GM12878 (cell line): Measurements from ENCODE around the gene SHISA3. TPM values are rescaled to one million over a fixed set of nuclear protein-coding genes. Genes with fewer than 3 reads are reported as not detected.

Source experiments
- ATAC-seq: fragments of 200-7000 bp; cut with Tn5 transposase; 3 replicates; pipeline ENCODE4 v1.9.1; 2020; ENCODE audit warnings: mild to moderate bottlenecking, moderate library complexity
- BruUV-seq: library from RNA; stranded (reverse); fragments of 400-500 nt; replicated peaks from 2 replicates; lab custom pipeline; 2021; lab: Mats Ljungman, UMichigan
- CTCF ChIA-PET: fragments of 300-600 bp; sonication (Branson Sonifier 250); formaldehyde crosslinking; extraction: SDS; loops from one replicate; lab custom pipeline; 2021; ENCODE audit warnings: inconsistent platforms; lab: Yijun Ruan, JAX
- POLR2A ChIA-PET: fragments of 350-600 bp; formaldehyde crosslinking; extraction: SDS; loops from one replicate; lab custom pipeline; 2021; ENCODE audit warnings: inconsistent platforms; lab: Charles Lee
- RAD21 ChIA-PET: fragments of 300-600 bp; sonication (Branson Sonifier 250); formaldehyde crosslinking; loops from one replicate; lab custom pipeline; 2023; ENCODE audit warnings: antibody characterized with exemption; ENCODE audit not compliant: unreplicated experiment; lab: Charles Lee
- SMC1A ChIA-PET: fragments of 300-600 bp; sonication (Branson Sonifier 250); formaldehyde crosslinking; loops from one replicate; lab custom pipeline; 2023; ENCODE audit not compliant: unreplicated experiment, uncharacterized antibody; lab: Charles Lee
- DNase-seq: peaks from one replicate; pipeline ENCODE4 v3.0.0-alpha.2; 2011; ENCODE audit warnings: low read depth, low spot score
- FAIRE-seq: peaks from 3 replicates; lab custom pipeline; 2011; peaks lifted over from hg19 to GRCh38; lab: Jason Lieb, UNC
- H2AFZ ChIP-seq: 2 replicates; pipeline ENCODE4 v1.6.0; 2011; ENCODE audit warnings: low read depth, low read length, control low read depth; ENCODE audit not compliant: control insufficient read depth
- H3K27ac ChIP-seq: 2 replicates; pipeline ENCODE4 v1.5.1; 2011; ENCODE audit warnings: control low read depth; ENCODE audit not compliant: control insufficient read depth, insufficient read depth
- H3K27me3 ChIP-seq, 2 experiments: replicated peaks in 1 of 2; 2 replicates each; pipeline versions ENCODE4 v1.6.0 to v1.6.1; 2011; ENCODE audit warnings: low read length in 1 of 2; ENCODE audit not compliant: control insufficient read depth in 2 of 2, insufficient read depth in 2 of 2
- H3K36me3 ChIP-seq, 2 experiments: 2 replicates each; pipeline ENCODE4 v1.5.1; 2011; ENCODE audit warnings: low read length in 1 of 2; ENCODE audit not compliant: control insufficient read depth in 2 of 2, insufficient read depth in 2 of 2
- H3K4me1 ChIP-seq: 2 replicates; pipeline ENCODE4 v1.6.1; 2011; ENCODE audit warnings: mild to moderate bottlenecking, low read length, moderate library complexity, mixed read lengths; ENCODE audit not compliant: control insufficient read depth, insufficient read depth
- H3K4me2 ChIP-seq: 2 replicates; pipeline ENCODE4 v1.6.0; 2011; ENCODE audit warnings: control low read depth; ENCODE audit not compliant: control insufficient read depth, insufficient read depth
- H3K4me3 ChIP-seq: fragments of 200-600 bp; sonication (generic); 2 replicates; pipeline ENCODE4 v1.5.1; 2016
- H3K79me2 ChIP-seq: 2 replicates; pipeline ENCODE4 v1.6.0; 2011; ENCODE audit warnings: low read length; ENCODE audit not compliant: control insufficient read depth, insufficient read depth
- H3K9ac ChIP-seq: 2 replicates; pipeline ENCODE4 v1.8.0; 2011; ENCODE audit warnings: low read length, control low read depth, mixed read lengths; ENCODE audit not compliant: control insufficient read depth, insufficient read depth
- H3K9me3 ChIP-seq: replicated peaks from 3 replicates; pipeline ENCODE4 v1.5.1; 2011; ENCODE audit warnings: mild to moderate bottlenecking, low read length; ENCODE audit not compliant: control insufficient read depth, insufficient read depth
- H4K20me1 ChIP-seq: 2 replicates; pipeline ENCODE4 v1.6.0; 2011; ENCODE audit not compliant: control insufficient read depth, insufficient read depth
- E2F4 ChIP-seq: IDR thresholded peaks from 2 replicates; pipeline ENCODE4 v1.6.1; 2012; ENCODE audit warnings: low read depth, low read length, improper control_type of control experiment
- ETV6 ChIP-seq, 2 experiments: fragments of 450-650 bp in 1 of 2; IDR thresholded peaks in 1 of 2; conservative IDR thresholded peaks in 1 of 2; 2 replicates each; pipeline ENCODE4 v1.6.1; 2014; ENCODE audit warnings: antibody characterized with exemption in 1 of 2, borderline replicate concordance in 1 of 2, low read depth in 1 of 2, mild to moderate bottlenecking in 1 of 2, moderate library complexity in 1 of 2
- HDAC2 ChIP-seq: fragments of 200-600 bp; sonication (generic); IDR thresholded peaks from 2 replicates; pipeline ENCODE4 v1.6.1; 2017
- NR2F1 ChIP-seq: fragments of 450-650 bp; conservative IDR thresholded peaks from 2 replicates; pipeline ENCODE4 v1.6.1; 2017; ENCODE audit warnings: mild to moderate bottlenecking
- SKIL ChIP-seq: fragments of 450-650 bp; IDR thresholded peaks from 2 replicates; pipeline ENCODE4 v1.6.1; 2017; ENCODE audit warnings: mild to moderate bottlenecking, low read depth, inconsistent platforms; ENCODE audit not compliant: poor library complexity, severe bottlenecking
- SRF ChIP-seq, 2 experiments: IDR thresholded peaks; 2 replicates each; pipeline ENCODE4 v1.6.1; 2011; ENCODE audit warnings: low read depth in 2 of 2, low read length in 2 of 2, mild to moderate bottlenecking in 1 of 2, moderate library complexity in 1 of 2
- SUZ12 ChIP-seq: fragments of 200-600 bp; sonication (generic); IDR thresholded peaks from one replicate; pipeline ENCODE4 v1.6.1; 2018; ENCODE audit warnings: antibody characterized with exemption, mild to moderate bottlenecking; ENCODE audit not compliant: unreplicated experiment
- TAF1 ChIP-seq: IDR thresholded peaks from 2 replicates; pipeline ENCODE4 v1.6.1; 2011; ENCODE audit warnings: mild to moderate bottlenecking, low read depth, low read length, borderline replicate concordance
- WGBS: methylation state at CpG from one replicate; pipeline ENCODE4 v1.1.6; 2016; ENCODE audit warnings: low lambda C conversion rate; ENCODE audit not compliant: insufficient replicate concordance, insufficient coverage; ENCODE audit errors: missing lambda C conversion rate; 5-methylcytosine and 5-hydroxymethylcytosine counted together
- in situ Hi-C: fragments of 300-500 bp; cut with MboI; formaldehyde crosslinking; loops from 9 replicates; pipeline ENCODE4 v1.14.3; 2018; ENCODE audit warnings: mixed read lengths
- intact Hi-C: fragments of 100-400 bp; cut with micrococcal nuclease; formaldehyde crosslinking; loops from one replicate; pipeline ENCODE4 v1.14.2; 2022; ENCODE audit not compliant: unreplicated experiment
- polyA plus RNA-seq, 11 experiments: library from polyadenylated mRNA; depleted of rRNA in 4 of 11; unstranded in 6 of 11; stranded (reverse) in 5 of 11; fragments of >200 nt; fragmentation: Nextera tagmentation in 4 of 11; fragmentation: Illumina TruSeq in 1 of 11; extraction: Ambion mirVana in 4 of 11; extraction: Trizol in 1 of 11; gene quantifications; 1 replicate in 1 of 11; 2 replicates in 10 of 11; pipeline versions ENCODE4 v1.2.1 to v1.2.3, GENCODE V29; 2011 to 2016; ENCODE audit warnings: inconsistent platforms in 2 of 11, missing spikeins in 2 of 11, low read depth in 1 of 11
- total RNA-seq, 4 experiments: library from RNA; depleted of rRNA in 3 of 4; stranded (reverse); fragments of >200 nt in 3 of 4; fragmentation: Illumina TruSeq in 1 of 4; extraction: Trizol in 1 of 4; gene quantifications; 2 replicates each; pipeline versions ENCODE4 v1.2.1 to v1.2.3, GENCODE V29; 2013 to 2021

The SHISA3 gene
- total and polyA plus RNA-seq, 10 of the 15 experiments (the other 5 are each of a cell fraction or from before 2014, with no cell fraction given): 0.03 to 7.2 (median 4.4) TPM

- in situ Hi-C loops (no loop called here), intact Hi-C loops (no loop called here)
- no peaks in the 10 kb centered on the region; the same call in 2 of the 3 replicates for H3K9me3 ChIP-seq
- no peak for ATAC-seq
- peaks cover 2% of the 10 kb centered on the region; the same call in 1 of the 2 replicates for H3K4me1 ChIP-seq
- H3K79me2 ChIP-seq: no peaks in the 10 kb centered on the region
- no TSS peak for BruUV-seq
- RAD21 ChIA-PET: interaction anchor here (0.9 to 1.1 kb wide), 2 partner anchors 9 to 10 kb away, joined by 3 read pairs; no protein-coding TSS in a partner anchor
- POLR2A ChIA-PET: no interaction called here
- SMC1A ChIA-PET: interaction anchor here (1.1 kb wide), 1 partner anchor 10 kb away, joined by 4 read pairs; no protein-coding TSS in a partner anchor
- WGBS: 68% methylated on average over 2 of the region's 2 CpGs
- no peak overlapping the region for H2AFZ ChIP-seq
- H3K4me2 ChIP-seq: no peak overlapping the region
- no peak overlapping the region for H3K27ac ChIP-seq
- no peak for FAIRE-seq
- no peak for DNase-seq
- H3K36me3 ChIP-seq: no peaks in the 10 kb centered on the region
- H3K4me3 ChIP-seq: no peak overlapping the region
- no peaks in the 10 kb centered on the region for H3K27me3 ChIP-seq
- no peak overlapping the region for H3K9ac ChIP-seq
- CTCF ChIA-PET: interaction anchor here (0.9 to 1.0 kb wide), 2 partner anchors 10 to 140 kb away, joined by 3 to 4 read pairs; no protein-coding TSS in a partner anchor
- H4K20me1 ChIP-seq: no peaks in the 10 kb centered on the region
- TF ChIP-seq SKIL: no peak
- TF ChIP-seq SRF (IDR thresholded peaks at IDR 0.05; ENCODE audit: low read depth in 2 of 2, low read length in 2 of 2): no peak
- no peak for TF ChIP-seq NR2F1
- TF ChIP-seq TAF1: no peak
- TF ChIP-seq ETV6 (conservative IDR thresholded peaks at IDR 0.05 in 1 of 2, IDR thresholded peaks at IDR 0.05 in 1 of 2; ENCODE audit: borderline replicate concordance in 1 of 2, low read depth in 1 of 2): no peak
- TF ChIP-seq E2F4: no peak
- no peak for TF ChIP-seq HDAC2
- TF ChIP-seq SUZ12: no peak
- TF ChIP-seq, all 136 proteins: peak for 0
These were observed 15.6 kb upstream of the SHISA3 start for GRCh38 chr4:42381666-42382065.
